IPS-20b (cell line): ENCODE data around the gene ZNF212.
"Not testable (repeated sequence)": the region's sequence is repeated elsewhere in the genome, so short reads cannot be mapped to it uniquely, and the experiment has no call there.

ENCODE experiments used
- H3K27ac ChIP-seq: one replicate; pipeline ENCODE4 v1.5.1; 2013; ENCODE audit warnings: low read length
- H3K27me3 ChIP-seq: 2 replicates; pipeline ENCODE4 v1.6.1; 2013; ENCODE audit warnings: mild to moderate bottlenecking, low read length, inconsistent platforms; ENCODE audit not compliant: insufficient read depth
- H3K36me3 ChIP-seq: 2 replicates; pipeline ENCODE4 v1.6.1; 2013; ENCODE audit warnings: low read depth, mild to moderate bottlenecking, inconsistent platforms, low read length, moderate library complexity; ENCODE audit not compliant: insufficient read depth
- H3K4me1 ChIP-seq: 2 replicates; pipeline ENCODE4 v1.6.1; 2013; ENCODE audit warnings: mild to moderate bottlenecking, control low read depth, inconsistent platforms, low read length, moderate library complexity; ENCODE audit not compliant: insufficient read depth
- H3K4me3 ChIP-seq: 2 replicates; pipeline ENCODE4 v1.5.1; 2013; ENCODE audit warnings: mild to moderate bottlenecking, low read length, inconsistent platforms
- H3K9ac ChIP-seq: 2 replicates; pipeline ENCODE4 v1.6.1; 2013; ENCODE audit warnings: low read depth, mild to moderate bottlenecking, inconsistent platforms, low read length, moderate library complexity
- H3K9me3 ChIP-seq: 2 replicates; pipeline ENCODE4 v1.6.1; 2013; ENCODE audit warnings: mild to moderate bottlenecking, low read depth, low read length, inconsistent platforms; ENCODE audit not compliant: insufficient read depth

Gene ZNF212

DNA sequence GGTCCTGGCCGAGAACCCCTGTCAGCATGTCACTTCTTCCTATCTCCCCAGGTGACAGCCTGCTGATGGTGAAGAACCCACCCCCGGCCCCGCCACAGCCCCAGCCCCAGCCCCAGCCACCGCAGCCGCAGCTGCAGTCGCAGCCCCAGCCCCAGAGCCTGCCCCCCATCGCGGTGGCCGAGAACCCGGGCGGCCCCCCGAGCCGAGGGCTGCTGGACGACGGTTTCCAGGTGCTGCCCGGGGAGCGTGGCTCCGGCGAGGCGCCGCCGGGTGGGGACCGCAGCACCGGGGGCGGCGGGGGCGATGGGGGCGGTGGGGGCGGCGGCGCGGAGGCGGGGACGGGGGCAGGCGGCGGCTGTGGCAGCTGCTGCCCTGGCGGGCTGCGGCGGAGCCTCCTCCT is 15.7 kb upstream of the ZNF212 start:
- Histone ChIP-seq H3K4me1 (no peaks in the 10 kb centered on the region; the same call in 1 of the 2 replicates), H3K27ac (no peak overlapping the region), H3K4me3 (no peak overlapping the region), H3K9me3 (no peaks in the 10 kb centered on the region), H3K27me3 (no peaks in the 10 kb centered on the region), H3K36me3 (peaks cover 35% of the 10 kb centered on the region), H3K9ac (no peak overlapping the region)

DNA sequence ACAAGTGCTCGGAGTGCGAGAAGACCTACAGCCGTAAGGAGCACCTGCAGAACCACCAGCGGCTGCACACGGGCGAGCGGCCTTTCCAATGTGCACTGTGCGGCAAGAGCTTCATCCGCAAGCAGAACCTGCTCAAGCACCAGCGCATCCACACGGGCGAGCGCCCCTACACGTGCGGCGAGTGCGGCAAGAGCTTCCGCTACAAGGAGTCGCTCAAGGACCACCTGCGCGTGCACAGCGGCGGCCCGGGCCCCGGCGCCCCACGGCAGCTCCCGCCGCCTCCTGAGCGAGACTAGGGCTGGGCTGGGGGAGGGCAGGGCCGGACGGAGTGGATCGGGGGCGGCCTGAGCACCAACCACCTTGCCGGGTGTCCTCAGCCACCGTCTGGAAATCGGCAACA is 15.1 kb upstream of the ZNF212 start:
- Histone ChIP-seq H3K27me3 (no peaks in the 10 kb centered on the region), H3K4me1 (no peaks in the 10 kb centered on the region), H3K27ac (no peak overlapping the region), H3K9ac (no peak overlapping the region), H3K9me3 (no peaks in the 10 kb centered on the region), H3K36me3 (peaks cover 29% of the 10 kb centered on the region), H3K4me3 (no peak overlapping the region)

DNA sequence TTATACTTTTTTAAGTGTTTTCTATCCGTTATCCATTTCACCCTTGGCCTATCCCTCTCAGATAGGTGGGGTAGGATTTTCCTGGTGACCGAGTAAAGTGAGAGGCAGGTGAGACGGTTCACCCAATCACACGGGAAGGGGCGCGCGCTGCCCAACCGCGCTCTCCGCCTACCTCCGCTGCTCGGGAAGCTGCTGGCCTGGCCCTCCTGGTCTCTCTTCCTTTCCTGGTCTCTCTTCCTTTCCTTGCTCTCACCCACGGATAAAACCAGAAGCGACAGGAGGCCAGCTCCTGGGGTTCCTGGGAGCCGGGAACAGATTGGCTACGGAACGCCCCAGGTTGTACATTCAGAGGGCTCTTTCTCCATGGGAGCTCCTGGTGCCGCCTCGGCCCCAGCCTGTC is 14.3 kb upstream of the ZNF212 start:
- Histone ChIP-seq H3K27me3 (no peaks in the 10 kb centered on the region), H3K36me3 (peaks cover 29% of the 10 kb centered on the region), H3K4me3 (no peak overlapping the region), H3K9me3 (no peaks in the 10 kb centered on the region), H3K27ac (no peak overlapping the region), H3K9ac (no peak overlapping the region), H3K4me1 (no peaks in the 10 kb centered on the region)

DNA sequence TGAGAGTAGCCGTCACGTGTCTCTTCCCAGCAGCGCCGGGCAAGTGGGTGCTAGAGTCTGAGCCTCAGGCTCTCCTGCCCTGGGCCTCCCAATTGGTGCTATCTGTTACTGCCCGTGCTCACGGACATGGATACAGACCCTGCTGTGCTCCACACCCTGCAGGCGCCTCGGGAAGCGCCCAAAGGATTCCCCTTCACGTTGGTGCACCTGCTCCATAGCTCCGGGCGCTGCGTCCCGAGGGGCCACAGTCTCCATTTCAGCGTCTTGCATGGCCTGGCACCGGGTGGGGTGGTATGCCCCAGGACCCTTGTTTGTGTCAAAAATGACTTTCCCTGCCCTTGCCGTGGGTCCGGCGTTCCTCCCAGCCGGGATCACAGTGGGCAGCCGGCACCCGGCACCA is 13.8 kb upstream of the ZNF212 start:
- Histone ChIP-seq H3K4me3 (no peak overlapping the region), H3K27me3 (no peaks in the 10 kb centered on the region), H3K9ac (no peak overlapping the region), H3K4me1 (no peaks in the 10 kb centered on the region), H3K36me3 (peaks cover 25% of the 10 kb centered on the region), H3K9me3 (no peaks in the 10 kb centered on the region), H3K27ac (no peak overlapping the region)

DNA sequence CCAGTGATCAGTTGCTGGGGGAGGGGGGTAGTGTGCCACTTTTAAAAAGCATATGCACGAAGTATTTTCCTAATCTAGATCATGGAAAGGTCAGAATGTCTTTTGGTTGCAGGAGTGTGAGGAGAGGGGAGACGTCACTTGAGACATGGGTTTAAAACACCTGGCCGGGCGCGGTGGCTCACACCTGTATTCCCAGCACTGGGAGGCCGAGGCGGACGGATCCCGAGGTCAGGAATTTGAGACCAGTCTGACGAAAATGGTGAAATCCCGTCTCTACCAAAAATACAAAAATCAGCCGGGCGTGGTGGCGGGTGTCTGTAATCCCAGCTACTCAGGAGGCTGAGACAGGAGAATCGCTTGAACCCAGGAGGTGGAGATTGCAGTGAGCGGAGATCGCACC is 13.1 kb upstream of the ZNF212 start:
- H3K27ac ChIP-seq: not testable (repeated sequence)
- H3K36me3 ChIP-seq: peaks cover 19% of the 10 kb centered on the region

DNA sequence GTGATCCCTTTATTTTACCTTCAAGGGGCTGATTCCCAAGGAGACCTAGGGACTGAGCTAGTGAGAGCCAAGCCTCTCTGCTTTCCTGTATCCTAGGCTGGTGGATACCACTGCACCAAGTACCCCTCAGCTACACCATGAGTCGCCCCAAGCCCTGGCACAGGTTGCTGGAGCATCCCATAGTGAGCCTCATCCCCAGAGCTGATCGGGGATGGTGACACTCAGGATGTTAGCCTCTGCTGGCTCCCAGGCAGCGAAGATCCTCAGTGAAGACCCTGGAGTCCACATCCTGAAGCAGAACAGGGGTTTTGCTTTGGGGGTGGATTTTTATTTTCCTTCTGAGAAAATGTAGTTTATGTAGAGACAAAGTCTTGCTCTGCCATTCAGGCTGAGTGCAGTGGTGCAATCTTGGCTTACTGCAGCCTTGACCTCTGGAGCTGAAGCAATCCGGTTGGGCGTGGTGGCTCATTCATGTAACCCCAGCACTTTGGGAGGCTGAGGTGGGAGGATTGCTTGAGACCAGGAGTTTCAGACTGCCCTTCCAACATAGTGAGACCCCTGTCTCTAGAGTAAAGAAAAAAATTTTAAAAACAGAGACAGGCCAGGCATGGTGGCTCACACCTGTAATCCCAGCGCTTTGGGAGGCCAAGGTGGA is 12.5 kb upstream of the ZNF212 start:
- H3K9me3 ChIP-seq: no peaks in the 10 kb centered on the region
- H3K4me3 ChIP-seq: no peak overlapping the region
- H3K9ac ChIP-seq: no peak overlapping the region
- no peaks in the 10 kb centered on the region for H3K27me3 ChIP-seq
- H3K36me3 ChIP-seq: peaks cover 15% of the 10 kb centered on the region; the same call in 1 of the 2 replicates
- H3K27ac ChIP-seq: no peak overlapping the region
- no peaks in the 10 kb centered on the region for H3K4me1 ChIP-seq

More for the DNA sequence above, 13.1 kb upstream of the ZNF212 start:
- H3K4me1 ChIP-seq, H3K27me3 ChIP-seq, H3K4me3 ChIP-seq, H3K9me3 ChIP-seq, H3K9ac ChIP-seq: not testable (repeated sequence)

DNA sequence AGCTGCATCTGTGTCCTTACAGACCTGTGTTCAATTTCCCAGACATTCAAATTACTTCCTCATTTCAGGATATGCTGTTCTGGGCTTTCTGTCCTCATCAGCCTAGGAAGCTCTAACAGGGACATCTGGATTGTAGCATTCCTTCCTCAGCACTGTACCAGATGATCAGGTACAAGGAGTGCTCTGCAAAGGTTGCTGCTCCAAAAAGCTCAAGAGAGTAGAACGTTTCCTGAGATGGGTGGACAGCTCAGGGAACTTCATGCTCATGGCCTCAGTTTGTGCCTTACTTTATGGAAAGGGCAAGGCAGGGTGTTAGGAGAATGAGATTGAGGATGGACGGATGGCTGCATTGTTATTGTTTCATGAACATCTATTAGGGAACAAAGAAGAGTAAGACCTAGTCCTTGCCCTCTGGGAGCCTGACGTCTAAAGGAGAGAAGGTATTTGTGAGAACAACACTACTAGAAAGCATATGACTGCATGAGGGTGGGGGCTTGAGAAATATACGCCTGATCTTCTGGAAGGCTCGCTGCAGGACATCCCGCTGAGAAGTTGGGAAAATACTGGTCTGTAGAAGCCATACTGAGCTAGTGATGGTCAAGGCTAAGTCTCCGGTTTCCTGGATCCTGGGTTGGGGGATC is 10.5 kb upstream of the ZNF212 start:
- H3K4me3 ChIP-seq: no peak overlapping the region

DNA sequence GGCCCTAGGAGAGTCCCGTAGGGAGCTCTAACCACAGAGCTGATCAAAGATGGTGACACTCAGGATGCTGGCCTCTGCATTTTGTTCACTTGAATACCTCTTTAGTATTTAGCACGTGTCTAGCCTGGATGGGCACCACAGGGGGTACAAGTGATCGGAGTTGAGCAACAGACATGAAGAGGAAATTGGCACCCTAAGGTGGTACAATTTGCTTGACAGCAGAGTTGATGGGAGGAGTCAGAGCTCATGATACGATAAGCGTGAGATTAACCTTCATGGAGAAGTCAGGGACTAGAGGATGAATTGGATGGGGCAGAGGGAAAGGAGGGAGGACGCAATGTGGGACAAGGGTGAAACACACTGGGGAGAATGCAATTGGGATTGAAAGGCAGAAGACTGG is 9.9 kb upstream of the ZNF212 start:
- no peak overlapping the region for H3K9ac ChIP-seq
- H3K27me3 ChIP-seq: no peaks in the 10 kb centered on the region
- H3K4me1 ChIP-seq: no peaks in the 10 kb centered on the region
- no peak overlapping the region for H3K4me3 ChIP-seq
- no peak overlapping the region for H3K27ac ChIP-seq
- no peaks in the 10 kb centered on the region for H3K9me3 ChIP-seq
- H3K36me3 ChIP-seq: peaks cover 10% of the 10 kb centered on the region; the same call in 1 of the 2 replicates

More for the DNA sequence above, 10.5 kb upstream of the ZNF212 start:
- Histone ChIP-seq H3K27ac (no peak overlapping the region), H3K9ac (no peak overlapping the region), H3K36me3 (peaks cover 10% of the 10 kb centered on the region; the same call in 1 of the 2 replicates), H3K27me3 (no peaks in the 10 kb centered on the region), H3K4me1 (no peaks in the 10 kb centered on the region), H3K9me3 (no peaks in the 10 kb centered on the region)

DNA sequence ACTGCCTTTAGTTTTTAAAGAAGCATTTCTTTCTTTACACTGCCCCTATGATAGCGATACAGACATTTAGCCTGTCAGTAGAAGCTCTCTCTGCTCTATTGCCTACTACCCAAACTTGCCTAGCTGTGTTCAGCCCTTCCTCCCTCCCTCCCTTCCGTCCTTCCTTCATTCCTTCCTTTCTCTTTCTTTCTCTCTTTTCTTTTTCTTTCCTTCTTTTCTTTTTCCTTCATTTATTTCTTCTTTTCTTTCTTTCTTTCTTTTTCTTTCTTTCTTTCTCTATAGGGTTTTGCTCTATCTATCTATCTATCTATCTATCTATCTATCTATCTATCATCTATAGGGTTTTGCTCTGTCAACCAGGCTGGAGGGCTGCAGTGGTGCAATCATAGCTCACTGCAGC is 7.1 kb upstream of the ZNF212 start:
- no peaks in the 10 kb centered on the region for H3K36me3 ChIP-seq
- H3K4me1 ChIP-seq: no peaks in the 10 kb centered on the region
- H3K27me3 ChIP-seq: no peaks in the 10 kb centered on the region
- H3K9me3 ChIP-seq: no peaks in the 10 kb centered on the region
- no peak overlapping the region for H3K9ac ChIP-seq
- H3K27ac ChIP-seq: no peak overlapping the region
- H3K4me3 ChIP-seq: no peak overlapping the region

DNA sequence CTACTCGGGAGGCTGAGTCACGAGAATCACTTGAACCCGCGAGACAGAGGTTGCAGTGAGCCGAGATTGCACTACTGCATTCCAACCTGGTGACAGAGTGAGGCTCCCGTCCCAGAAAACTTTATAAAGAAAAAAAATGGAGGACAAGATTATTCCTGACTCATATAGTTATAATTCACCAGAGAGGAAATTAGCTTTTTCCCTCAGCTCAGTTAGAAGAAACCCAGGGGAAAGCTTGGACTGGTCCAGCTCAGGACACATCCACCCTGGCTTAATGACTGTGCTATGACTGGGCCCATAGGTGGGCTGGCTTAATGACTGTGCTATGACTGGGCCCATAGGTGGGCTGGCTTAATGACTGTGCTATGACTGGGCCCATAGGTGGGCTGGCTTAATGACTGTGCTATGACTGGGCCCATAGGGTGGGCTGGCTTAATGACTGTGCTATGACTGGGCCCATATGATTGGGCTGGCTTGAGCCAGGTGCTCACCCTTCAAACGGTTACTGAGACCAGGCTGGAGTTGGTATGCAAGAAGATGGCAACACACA is 5.7 kb upstream of the ZNF212 start:
- not testable (repeated sequence) for H3K27me3 ChIP-seq, H3K9me3 ChIP-seq, H3K36me3 ChIP-seq, H3K4me1 ChIP-seq, H3K4me3 ChIP-seq, H3K27ac ChIP-seq, H3K9ac ChIP-seq

DNA sequence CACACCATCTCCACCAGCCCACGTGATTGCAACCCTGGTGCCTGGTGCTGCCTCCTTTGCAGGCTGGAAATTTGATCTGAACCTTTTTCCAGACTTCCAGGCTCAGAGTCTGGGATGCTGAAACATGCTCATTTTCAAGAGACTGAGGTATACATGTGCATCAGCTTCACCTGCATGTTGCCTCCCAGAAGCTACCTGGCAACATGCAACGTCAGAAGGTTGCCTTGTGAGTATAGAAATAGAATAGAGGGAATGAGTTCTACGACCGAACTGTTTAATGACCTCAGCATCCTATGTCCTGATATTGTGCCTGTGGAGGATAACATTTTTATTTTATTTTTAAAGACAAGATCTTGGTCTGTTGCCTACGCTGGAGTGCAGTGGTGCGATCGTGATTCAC is 1.9 kb upstream of the ZNF212 start:
- H3K4me1 ChIP-seq: peaks cover 5% of the 10 kb centered on the region; the same call in 1 of the 2 replicates
- no peak overlapping the region for H3K27ac ChIP-seq
- no peak overlapping the region for H3K4me3 ChIP-seq
- H3K9me3 ChIP-seq: no peaks in the 10 kb centered on the region; the same call in 1 of the 2 replicates
- no peak overlapping the region for H3K9ac ChIP-seq
- H3K36me3 ChIP-seq: no peaks in the 10 kb centered on the region
- peaks cover 4% of the 10 kb centered on the region; the same call in 1 of the 2 replicates for H3K27me3 ChIP-seq

DNA sequence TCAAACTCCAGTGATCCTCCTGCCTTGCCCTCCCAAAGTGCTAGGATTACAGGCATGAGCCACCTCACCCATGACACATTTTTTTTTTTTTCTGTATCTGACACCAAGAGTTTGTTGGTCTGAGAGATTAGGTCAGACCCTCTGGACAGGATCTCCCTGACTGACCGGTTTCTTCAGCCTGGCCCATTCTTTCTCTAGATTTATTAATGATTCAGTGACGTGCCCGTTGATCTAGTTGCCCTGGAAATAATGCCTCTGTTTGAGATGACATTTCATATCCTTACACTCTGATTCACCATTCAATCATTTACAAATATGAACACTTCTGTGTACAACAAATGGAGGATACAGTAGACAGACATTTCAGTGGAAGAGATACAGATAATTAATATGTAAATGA is 1.4 kb upstream of the ZNF212 start:
- H3K27ac ChIP-seq: no peak overlapping the region
- peaks cover 4% of the 10 kb centered on the region; the same call in 1 of the 2 replicates for H3K27me3 ChIP-seq
- no peaks in the 10 kb centered on the region for H3K36me3 ChIP-seq
- no peaks in the 10 kb centered on the region; the same call in 1 of the 2 replicates for H3K9me3 ChIP-seq
- H3K4me3 ChIP-seq: no peak overlapping the region
- peaks cover 5% of the 10 kb centered on the region; the same call in 1 of the 2 replicates for H3K4me1 ChIP-seq
- no peak overlapping the region for H3K9ac ChIP-seq
